Measurements from ENCODE around the gene SLC66A1. TPM values are rescaled to one million over a fixed set of nuclear protein-coding genes. Genes with fewer than 3 reads are reported as not detected.

SLC66A1 gene
- total RNA-seq, 1 donor from 2014 or later: 22.6 TPM

GRCh38 chr1:19360843-19361610 is 48.9 kb downstream of the SLC66A1 start:
- Mint-ChIP-seq H3K27ac (ENCODE audit: unreplicated experiment) (no peak overlapping the region), H3K4me1 (ENCODE audit: unreplicated experiment) (no peaks in the 10 kb centered on the region), H3K36me3 (ENCODE audit: low read depth, unreplicated experiment) (peaks cover 16% of the 10 kb centered on the region), H3K9me3 (ENCODE audit: unreplicated experiment) (no peaks in the 10 kb centered on the region), H3K27me3 (ENCODE audit: unreplicated experiment) (peaks cover 11% of the 10 kb centered on the region), H3K4me3 (ENCODE audit: unreplicated experiment) (no peak overlapping the region)
- no peak for TF ChIP-seq CTCF (IDR thresholded peaks at IDR 0.05; ENCODE audit: unreplicated experiment)
- no peak for DNase-seq (ENCODE audit: low spot score)

- H3K27me3 Mint-ChIP-seq (ENCODE audit: unreplicated experiment): peaks cover 11% of the 10 kb centered on the region
- H3K4me3 Mint-ChIP-seq (ENCODE audit: unreplicated experiment): no peak overlapping the region
- no peak overlapping the region for H3K27ac Mint-ChIP-seq (ENCODE audit: unreplicated experiment)
- H3K4me1 Mint-ChIP-seq (ENCODE audit: unreplicated experiment): no peaks in the 10 kb centered on the region
- no peak for TF ChIP-seq CTCF (IDR thresholded peaks at IDR 0.05; ENCODE audit: unreplicated experiment)
- no peaks in the 10 kb centered on the region for H3K9me3 Mint-ChIP-seq (ENCODE audit: unreplicated experiment)
- DNase-seq (ENCODE audit: low spot score): no peak
- H3K36me3 Mint-ChIP-seq (ENCODE audit: low read depth, unreplicated experiment): peaks cover 16% of the 10 kb centered on the region
These were observed 49.6 kb downstream of the SLC66A1 start for GRCh38 chr1:19361611-19362147.

GRCh38 chr1:19363536-19364152 is 51.5 kb downstream of the SLC66A1 start:
- no peaks in the 10 kb centered on the region for H3K9me3 Mint-ChIP-seq (ENCODE audit: unreplicated experiment)
- DNase-seq (ENCODE audit: low spot score): no peak
- H3K36me3 Mint-ChIP-seq (ENCODE audit: low read depth, unreplicated experiment): peaks cover 10% of the 10 kb centered on the region
- H3K4me3 Mint-ChIP-seq (ENCODE audit: unreplicated experiment): no peak overlapping the region
- no peak overlapping the region for H3K27ac Mint-ChIP-seq (ENCODE audit: unreplicated experiment)
- TF ChIP-seq CTCF (IDR thresholded peaks at IDR 0.05; ENCODE audit: unreplicated experiment): no peak
- peaks cover 6% of the 10 kb centered on the region for H3K27me3 Mint-ChIP-seq (ENCODE audit: unreplicated experiment)
- no peaks in the 10 kb centered on the region for H3K4me1 Mint-ChIP-seq (ENCODE audit: unreplicated experiment)

GRCh38 chr1:19365721-19366120 is 53.6 kb downstream of the SLC66A1 start:
- Mint-ChIP-seq H3K27ac (ENCODE audit: unreplicated experiment) (no peak overlapping the region), H3K36me3 (ENCODE audit: low read depth, unreplicated experiment) (peaks cover 10% of the 10 kb centered on the region), H3K9me3 (ENCODE audit: unreplicated experiment) (no peaks in the 10 kb centered on the region), H3K4me3 (ENCODE audit: unreplicated experiment) (no peak overlapping the region), H3K27me3 (ENCODE audit: unreplicated experiment) (peaks cover 3% of the 10 kb centered on the region), H3K4me1 (ENCODE audit: unreplicated experiment) (no peaks in the 10 kb centered on the region)
- TF ChIP-seq CTCF (IDR thresholded peaks at IDR 0.05; ENCODE audit: unreplicated experiment): no peak
- no peak for DNase-seq (ENCODE audit: low spot score)
